GM12891 (cell line): ENCODE data around the gene SLC2A4.

ENCODE experiments used
- PAX5 ChIP-seq: IDR thresholded peaks from 2 replicates; pipeline ENCODE4 v1.6.1; 2011; ENCODE audit warnings: low read length, moderate library complexity, mild to moderate bottlenecking; ENCODE audit not compliant: insufficient read depth, severe bottlenecking
- POLR2A ChIP-seq: IDR thresholded peaks from 2 replicates; pipeline ENCODE4 v1.6.1; 2011; ENCODE audit warnings: low read depth, low read length, control low read depth
- POLR2AphosphoS5 ChIP-seq: IDR thresholded peaks from 2 replicates; pipeline ENCODE4 v1.6.1; 2011; ENCODE audit warnings: low read depth, low read length, control low read depth
- POU2F2 ChIP-seq: IDR thresholded peaks from 2 replicates; pipeline ENCODE4 v1.6.1; 2011; ENCODE audit warnings: low read depth, mild to moderate bottlenecking, control low read depth, low read length, moderate library complexity
- SPI1 ChIP-seq: IDR thresholded peaks from 2 replicates; pipeline ENCODE4 v1.6.1; 2011; ENCODE audit warnings: low read depth, low read length, control low read depth
- TAF1 ChIP-seq: IDR thresholded peaks from 2 replicates; pipeline ENCODE4 v1.6.1; 2011; ENCODE audit warnings: low read depth, low read length, control low read depth

GRCh38 chr17:7281074-7281952 lies at the start of gene SLC2A4:
- TF ChIP-seq POLR2A (no peak), TAF1 (no peak), POLR2AphosphoS5 (no peak), SPI1 (no peak), POU2F2 (no peak), PAX5 (no peak)
